Measurements from ENCODE around the gene HMSD. TPM values are rescaled to one million over a fixed set of nuclear protein-coding genes. Genes with fewer than 3 reads are reported as not detected.
"Not testable (repeated sequence)": the region's sequence is repeated elsewhere in the genome, so short reads cannot be mapped to it uniquely, and the experiment has no call there.

HMSD gene
- total RNA-seq, 1 donor from 2014 or later, result 19.7 TPM

GRCh38 chr18:63930773-63931354 is 18.2 kb upstream of the HMSD start:
- H3K9me3 Mint-ChIP-seq, result no peaks in the 10 kb centered on the region
- DNase-seq (ENCODE audit: low spot score), result no peak
- peaks cover 62% of the 10 kb centered on the region for H3K27me3 Mint-ChIP-seq (ENCODE audit: insufficient read depth)
- intact Hi-C loops (cut with micrococcal nuclease), result no loop called here
- no peak overlapping the region for H3K27ac Mint-ChIP-seq
- peaks cover under 1% of the 10 kb centered on the region for H3K4me1 Mint-ChIP-seq (ENCODE audit: low read depth)
- no peak overlapping the region for H3K4me3 Mint-ChIP-seq
- H3K36me3 Mint-ChIP-seq (ENCODE audit: low read depth), result no peaks in the 10 kb centered on the region

GRCh38 chr18:63936156-63936931 is 12.8 kb upstream of the HMSD start:
- H3K9me3 Mint-ChIP-seq, result no peaks in the 10 kb centered on the region
- no peaks in the 10 kb centered on the region for H3K36me3 Mint-ChIP-seq (ENCODE audit: low read depth)
- H3K4me1 Mint-ChIP-seq (ENCODE audit: low read depth), result peaks cover 4% of the 10 kb centered on the region
- peak; percentile 55 for DNase-seq (ENCODE audit: low spot score)
- H3K4me3 Mint-ChIP-seq, result peak overlapping the region; percentile 81
- peaks cover 25% of the 10 kb centered on the region for H3K27me3 Mint-ChIP-seq (ENCODE audit: insufficient read depth)
- intact Hi-C loops (cut with micrococcal nuclease), result loop anchor here (1.0 to 5.0 kb wide), 5 partner anchors 12 to 418 kb away; partner anchors contain the start of gene SERPINB8
- H3K27ac Mint-ChIP-seq, result peak overlapping the region; percentile 44

- Mint-ChIP-seq H3K4me3 (no peak overlapping the region), H3K36me3 (ENCODE audit: low read depth) (no peaks in the 10 kb centered on the region), H3K4me1 (ENCODE audit: low read depth) (peaks cover 4% of the 10 kb centered on the region), H3K27ac (no peak overlapping the region), H3K9me3 (no peaks in the 10 kb centered on the region), H3K27me3 (ENCODE audit: insufficient read depth) (peaks cover 21% of the 10 kb centered on the region)
- DNase-seq (ENCODE audit: low spot score), result no peak
- intact Hi-C loops (cut with micrococcal nuclease), result loop anchor here (1.0 to 5.0 kb wide), 5 partner anchors 11 to 419 kb away; partner anchors contain the start of gene SERPINB8
Observed at GRCh38 chr18:63936932-63937393, 12.1 kb upstream of the HMSD start.

GRCh38 chr18:63940008-63940407 is 9.1 kb upstream of the HMSD start:
- H3K27ac Mint-ChIP-seq, result no peak overlapping the region

GRCh38 chr18:63940543-63941050 is 8.5 kb upstream of the HMSD start:
- H3K4me1 Mint-ChIP-seq (ENCODE audit: low read depth); H3K36me3 Mint-ChIP-seq (ENCODE audit: low read depth); H3K27me3 Mint-ChIP-seq (ENCODE audit: insufficient read depth); H3K9me3 Mint-ChIP-seq; DNase-seq (ENCODE audit: low spot score); H3K4me3 Mint-ChIP-seq; H3K27ac Mint-ChIP-seq: not testable (repeated sequence)
- intact Hi-C loops (cut with micrococcal nuclease), result loop anchor here (10.0 kb wide), 1 partner anchor 576 kb away; the partner anchor contains the start of gene KDSR

More at GRCh38 chr18:63940008-63940407, 9.1 kb upstream of the HMSD start:
- DNase-seq (ENCODE audit: low spot score), result no peak
- Mint-ChIP-seq H3K36me3 (ENCODE audit: low read depth) (no peaks in the 10 kb centered on the region), H3K4me1 (ENCODE audit: low read depth) (peaks cover 4% of the 10 kb centered on the region), H3K9me3 (no peaks in the 10 kb centered on the region), H3K27me3 (ENCODE audit: insufficient read depth) (peaks cover 9% of the 10 kb centered on the region), H3K4me3 (no peak overlapping the region)
- intact Hi-C loops (cut with micrococcal nuclease), result loop anchor here (10.0 kb wide), 1 partner anchor 575 kb away; the partner anchor contains the start of gene KDSR

- Mint-ChIP-seq H3K27ac (no peak overlapping the region), H3K36me3 (ENCODE audit: low read depth) (peaks cover 7% of the 10 kb centered on the region), H3K4me1 (ENCODE audit: low read depth) (peaks cover 39% of the 10 kb centered on the region), H3K27me3 (ENCODE audit: insufficient read depth) (peaks cover 11% of the 10 kb centered on the region), H3K9me3 (peaks cover 5% of the 10 kb centered on the region), H3K4me3 (no peak overlapping the region)
- DNase-seq (ENCODE audit: low spot score), result no peak
- intact Hi-C loops (cut with micrococcal nuclease), result loop anchor here (5.0 to 10.0 kb wide), 3 partner anchors 582 to 1760 kb away; partner anchors contain the start of genes KDSR, PHLPP1, PIGN and RELCH
Observed at GRCh38 chr18:63947051-63947790, 1.9 kb upstream of the HMSD start.

GRCh38 chr18:63951302-63951705 is 2.2 kb downstream of the HMSD start:
- H3K4me3 Mint-ChIP-seq, result peak overlapping the region; percentile 43

GRCh38 chr18:63953811-63954210 is 4.7 kb downstream of the HMSD start:
- H3K4me3 Mint-ChIP-seq, result no peak overlapping the region
- H3K36me3 Mint-ChIP-seq (ENCODE audit: low read depth), result peaks cover 30% of the 10 kb centered on the region
- no peak overlapping the region for H3K27ac Mint-ChIP-seq
- no peak for DNase-seq (ENCODE audit: low spot score)
- H3K4me1 Mint-ChIP-seq (ENCODE audit: low read depth), result peaks cover 35% of the 10 kb centered on the region
- intact Hi-C loops (cut with micrococcal nuclease), result loop anchor here (5.0 to 10.0 kb wide), 2 partner anchors 529 to 1107 kb away; partner anchors contain the start of gene VPS4B
- H3K27me3 Mint-ChIP-seq (ENCODE audit: insufficient read depth), result no peaks in the 10 kb centered on the region
- H3K9me3 Mint-ChIP-seq, result peaks cover 5% of the 10 kb centered on the region

More at GRCh38 chr18:63951302-63951705, 2.2 kb downstream of the HMSD start:
- Mint-ChIP-seq H3K27ac (peak overlapping the region; percentile 78), H3K4me1 (ENCODE audit: low read depth) (peaks cover 46% of the 10 kb centered on the region), H3K36me3 (ENCODE audit: low read depth) (peaks cover 26% of the 10 kb centered on the region), H3K27me3 (ENCODE audit: insufficient read depth) (no peaks in the 10 kb centered on the region), H3K9me3 (peaks cover 5% of the 10 kb centered on the region)
- intact Hi-C loops (cut with micrococcal nuclease), result loop anchor here (1.0 to 10.0 kb wide), 8 partner anchors 12 to 1104 kb away; partner anchors contain the start of genes SERPINB2, SERPINB8 and VPS4B
- DNase-seq (ENCODE audit: low spot score), result no peak

GRCh38 chr18:63956755-63957154 is 7.7 kb downstream of the HMSD start:
- H3K27ac Mint-ChIP-seq, result no peak overlapping the region
- H3K27me3 Mint-ChIP-seq (ENCODE audit: insufficient read depth), result no peaks in the 10 kb centered on the region
- H3K9me3 Mint-ChIP-seq, result no peaks in the 10 kb centered on the region
- intact Hi-C loops (cut with micrococcal nuclease), result loop anchor here (10.0 kb wide), 1 partner anchor 532 kb away; the partner anchor contains the start of gene VPS4B
- no peak for DNase-seq (ENCODE audit: low spot score)
- no peak overlapping the region for H3K4me3 Mint-ChIP-seq
- H3K36me3 Mint-ChIP-seq (ENCODE audit: low read depth), result peaks cover 37% of the 10 kb centered on the region
- peaks cover 19% of the 10 kb centered on the region for H3K4me1 Mint-ChIP-seq (ENCODE audit: low read depth)

- Mint-ChIP-seq H3K4me1 (ENCODE audit: low read depth) (peaks cover 19% of the 10 kb centered on the region), H3K27me3 (ENCODE audit: insufficient read depth) (no peaks in the 10 kb centered on the region), H3K36me3 (ENCODE audit: low read depth) (peaks cover 33% of the 10 kb centered on the region), H3K4me3 (no peak overlapping the region), H3K9me3 (no peaks in the 10 kb centered on the region), H3K27ac (no peak overlapping the region)
- intact Hi-C loops (cut with micrococcal nuclease), result no loop called here
- no peak for DNase-seq (ENCODE audit: low spot score)
Observed at GRCh38 chr18:63960891-63961290, 11.8 kb downstream of the HMSD start.

- peaks cover 19% of the 10 kb centered on the region for H3K4me1 Mint-ChIP-seq (ENCODE audit: low read depth)
- H3K27ac Mint-ChIP-seq, result peak overlapping the region; percentile 32
- no peaks in the 10 kb centered on the region for H3K27me3 Mint-ChIP-seq (ENCODE audit: insufficient read depth)
- no peaks in the 10 kb centered on the region for H3K9me3 Mint-ChIP-seq
- no peak for DNase-seq (ENCODE audit: low spot score)
- H3K36me3 Mint-ChIP-seq (ENCODE audit: low read depth), result peaks cover 30% of the 10 kb centered on the region
- no peak overlapping the region for H3K4me3 Mint-ChIP-seq
- intact Hi-C loops (cut with micrococcal nuclease), result no loop called here
Observed at GRCh38 chr18:63961435-63961980, 12.4 kb downstream of the HMSD start.

- Mint-ChIP-seq H3K27me3 (ENCODE audit: insufficient read depth) (no peaks in the 10 kb centered on the region), H3K4me3 (no peak overlapping the region), H3K27ac (peak overlapping the region; percentile 40), H3K4me1 (ENCODE audit: low read depth) (peaks cover 19% of the 10 kb centered on the region), H3K36me3 (ENCODE audit: low read depth) (peaks cover 27% of the 10 kb centered on the region), H3K9me3 (no peaks in the 10 kb centered on the region)
- intact Hi-C loops (cut with micrococcal nuclease), result loop anchor here (1.0 kb wide), 1 partner anchor 8 kb away; the partner anchor contains the start of gene SERPINB8
- no peak for DNase-seq (ENCODE audit: low spot score)
Observed at GRCh38 chr18:63962137-63962536, 13.0 kb downstream of the HMSD start.

Data from activated T-helper 1 cell treated with anti-CD3 and anti-CD28 coated beads, Interleukin-12 subunit alpha, Interleukin-12 subunit beta, Interleukin-2, Interleukin-4 antibody, amounts not matched to agents 30 ng/mL and 10 ng/mL and 1 ng/mL, durations not matched to agents 14 hours and 24 hours and 36 hours (primary cell).